ENCODE data around the gene MREG. TPM values are rescaled to one million over a fixed set of nuclear protein-coding genes. Genes with fewer than 3 reads are reported as not detected.

MREG gene
- total RNA-seq, result 1.9 and 3.3 TPM in 2 replicates

- peak; percentile 33 to 61 for DNase-seq (ENCODE audit: low read depth in 2 of 2)
Measured at GRCh38 chr2:216013080-216013909, at the start of gene MREG. TSS of gene MREG (minus strand) at chr2:216013551. CDS start at chr2:216013327, 224 bp downstream.

- no peak for DNase-seq (ENCODE audit: low read depth in 2 of 2)
Measured at GRCh38 chr2:216059233-216059834, 46.0 kb upstream of the MREG start.

GRCh38 chr2:216057688-216058193 lies 44.4 kb upstream of the MREG start:
- DNase-seq (ENCODE audit: low read depth in 2 of 2), result no peak

- peak in 1 of 2 donors; percentile 24 for DNase-seq (ENCODE audit: low read depth in 2 of 2)
Measured at GRCh38 chr2:216056739-216057138, 43.4 kb upstream of the MREG start.

- DNase-seq (ENCODE audit: low read depth in 2 of 2), result no peak
Measured at GRCh38 chr2:216055680-216056079, 42.3 kb upstream of the MREG start.

GRCh38 chr2:216052420-216052819 lies 39.1 kb upstream of the MREG start:
- no peak for DNase-seq (ENCODE audit: low read depth in 2 of 2)

- no peak for DNase-seq (ENCODE audit: low read depth in 2 of 2)
Measured at GRCh38 chr2:216051350-216051749, 38.0 kb upstream of the MREG start.

- DNase-seq (ENCODE audit: low read depth in 2 of 2), result no peak
Measured at GRCh38 chr2:216049452-216049851, 36.1 kb upstream of the MREG start.

- DNase-seq (ENCODE audit: low read depth in 2 of 2), result no peak
Measured at GRCh38 chr2:216047397-216047796, 34.0 kb upstream of the MREG start.

GRCh38 chr2:216044883-216045486 lies 31.6 kb upstream of the MREG start:
- no peak for DNase-seq (ENCODE audit: low read depth in 2 of 2)

GRCh38 chr2:216043949-216044348 lies 30.6 kb upstream of the MREG start:
- no peak for DNase-seq (ENCODE audit: low read depth in 2 of 2)

GRCh38 chr2:216041438-216041837 lies 28.1 kb upstream of the MREG start:
- no peak for DNase-seq (ENCODE audit: low read depth in 2 of 2)

GRCh38 chr2:216039918-216040317 lies 26.6 kb upstream of the MREG start:
- no peak for DNase-seq (ENCODE audit: low read depth in 2 of 2)

- DNase-seq (ENCODE audit: low read depth in 2 of 2), result peak; percentile 45 to 65
Measured at GRCh38 chr2:216034065-216034464, 20.7 kb upstream of the MREG start.

- no peak for DNase-seq (ENCODE audit: low read depth in 2 of 2)
Measured at GRCh38 chr2:216033403-216033802, 20.1 kb upstream of the MREG start.

GRCh38 chr2:216031960-216032689 lies 18.8 kb upstream of the MREG start:
- DNase-seq (ENCODE audit: low read depth in 2 of 2), result no peak

- no peak for DNase-seq (ENCODE audit: low read depth in 2 of 2)
Measured at GRCh38 chr2:216030216-216030615, 16.9 kb upstream of the MREG start.

GRCh38 chr2:216029416-216030129 lies 16.2 kb upstream of the MREG start:
- DNase-seq (ENCODE audit: low read depth in 2 of 2), result no peak

GRCh38 chr2:216024779-216025336 lies 11.5 kb upstream of the MREG start:
- DNase-seq (ENCODE audit: low read depth in 2 of 2), result no peak

- peak; percentile 18 to 52 for DNase-seq (ENCODE audit: low read depth in 2 of 2)
Measured at GRCh38 chr2:216023055-216023648, 9.8 kb upstream of the MREG start.

Data from dermis microvascular lymphatic vessel endothelial cell (primary cell).